OCI-M1 (cell line): ENCODE measurements around the gene DLK1.

Experiments
- DNase-seq: peaks from one replicate; lab custom pipeline; 2025; lab: John Stamatoyannopoulos, UW

DLK1 gene

DNA sequence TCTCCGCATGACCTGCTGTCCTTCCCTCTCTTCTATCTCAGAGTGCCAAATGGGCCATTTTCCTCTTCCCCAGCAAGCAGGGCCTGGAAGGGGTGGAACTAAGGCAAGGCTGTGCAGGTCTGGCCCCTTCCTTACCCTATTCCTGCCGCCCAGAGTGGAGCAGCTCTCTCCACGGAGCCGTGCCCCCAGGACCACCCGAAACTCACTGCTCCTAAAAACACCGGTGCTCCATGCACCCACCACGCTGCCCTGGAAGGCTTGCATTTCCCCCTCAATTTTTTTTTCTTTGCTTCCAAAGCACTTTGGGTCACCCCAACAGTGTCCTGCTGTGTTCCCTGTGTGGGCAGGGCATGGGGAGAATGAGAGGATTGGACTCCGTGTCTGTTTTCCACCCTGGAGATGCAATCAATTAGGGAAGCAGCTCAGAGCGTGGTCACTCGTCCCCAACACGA lies 50.7 kb downstream of the DLK1 start:
- DNase-seq: no peak

DNA sequence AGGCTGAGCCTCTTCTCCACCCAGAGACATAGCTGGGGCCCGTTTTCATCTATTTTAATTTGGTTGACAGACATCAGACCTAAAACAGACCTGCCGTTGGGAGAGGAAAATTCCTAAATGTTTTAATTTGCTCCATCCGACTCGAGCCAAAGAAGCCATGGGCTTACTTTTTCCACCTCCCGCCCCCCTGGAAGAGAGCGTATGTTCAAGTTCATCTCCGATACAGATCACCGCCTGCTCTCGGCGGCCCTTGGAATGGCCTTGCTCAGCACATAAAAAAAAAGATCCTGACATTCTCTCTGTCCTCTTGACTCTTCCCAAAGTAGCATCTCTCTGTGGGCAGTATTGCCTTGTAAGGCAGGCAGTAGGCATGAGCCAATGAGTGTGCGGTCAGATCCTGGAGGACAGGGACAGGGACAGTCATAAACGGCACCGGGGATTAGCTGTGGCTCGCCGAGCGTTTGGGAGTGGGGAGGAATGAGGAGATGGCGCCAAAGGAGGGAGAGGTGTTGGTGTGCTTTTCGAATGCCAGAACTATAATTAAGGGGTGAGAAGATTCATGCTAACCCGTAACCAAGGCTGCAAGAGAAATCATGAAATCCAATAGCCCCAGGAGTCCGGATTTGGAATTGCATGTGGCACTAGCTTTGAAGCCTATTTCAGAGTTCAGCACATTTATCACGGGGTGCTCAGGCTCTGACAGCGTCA lies 51.3 kb downstream of the DLK1 start:
- no peak for DNase-seq

DNA sequence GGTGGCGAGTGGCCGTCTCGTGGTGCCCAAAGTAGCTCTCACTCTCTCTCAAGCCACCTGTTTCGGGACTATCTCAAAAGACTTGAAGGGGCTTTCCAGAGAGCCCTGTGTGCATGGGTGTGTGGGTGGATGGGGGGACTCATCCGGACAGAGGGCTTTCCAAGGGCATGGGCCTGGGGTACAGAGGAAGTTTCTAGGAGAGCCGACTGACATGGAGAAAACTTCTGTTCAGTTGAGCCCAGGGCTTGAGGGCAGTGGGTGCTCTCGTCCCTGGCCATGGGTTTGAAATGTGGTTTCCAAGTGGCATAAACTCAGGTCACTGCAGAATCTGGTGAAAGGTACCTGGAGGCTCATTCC lies 51.8 kb downstream of the DLK1 start:
- DNase-seq: no peak

DNA sequence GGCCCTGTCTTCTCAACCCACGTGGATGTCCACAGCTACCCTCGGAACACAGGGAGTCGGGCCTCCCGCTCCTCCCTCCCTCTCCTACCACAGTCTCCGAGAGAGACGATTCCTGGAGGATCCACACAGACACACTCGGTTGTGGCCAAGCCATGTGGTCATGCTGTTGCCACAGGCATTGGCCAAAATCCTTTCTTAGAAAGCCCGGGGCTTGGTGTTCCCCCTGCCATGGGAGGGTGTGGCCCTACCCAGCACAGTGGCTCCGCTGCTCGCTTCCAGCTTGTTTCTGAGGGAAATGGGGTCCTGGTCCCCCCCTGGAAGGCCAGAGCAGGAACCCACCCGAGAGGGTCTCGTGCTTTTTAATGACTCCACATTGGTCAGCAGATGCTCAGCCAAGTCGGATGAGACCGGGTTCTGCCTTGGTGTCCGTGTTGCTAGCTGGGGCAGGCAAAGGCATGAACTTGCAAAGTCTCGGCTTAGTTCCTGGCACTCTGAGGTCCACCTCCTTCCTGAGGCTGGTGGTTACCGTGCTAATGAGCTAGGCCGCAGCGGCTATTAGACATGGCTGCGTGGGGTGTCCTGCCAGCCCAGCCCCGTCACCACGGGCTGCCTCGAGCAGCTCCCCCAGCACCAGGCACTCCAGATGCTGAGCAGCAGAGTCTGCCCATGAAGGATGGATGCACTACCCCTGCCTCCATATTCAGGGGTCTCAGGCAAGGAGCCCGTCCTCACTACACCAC lies 52.4 kb downstream of the DLK1 start:
- no peak for DNase-seq

DNA sequence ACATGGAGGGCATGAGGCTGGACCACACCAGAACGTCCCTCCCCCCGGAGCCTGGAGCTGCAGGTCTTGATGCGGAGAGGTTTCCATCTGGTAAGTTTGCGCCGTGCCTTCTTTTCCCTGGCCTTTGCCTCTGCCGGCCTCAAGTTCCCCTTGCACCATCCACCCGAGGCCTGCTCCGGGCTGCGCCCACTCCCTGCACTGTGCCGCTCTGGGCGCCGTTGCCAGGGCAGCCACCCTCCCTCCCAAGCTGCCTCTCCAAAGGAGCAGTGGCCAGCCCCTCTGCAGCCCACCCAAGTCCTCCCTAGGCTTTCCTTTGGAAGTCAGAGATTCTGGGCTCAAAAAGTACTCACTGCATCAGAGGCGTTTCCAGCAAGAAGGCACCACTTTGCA lies 53.0 kb downstream of the DLK1 start:
- no peak for DNase-seq

DNA sequence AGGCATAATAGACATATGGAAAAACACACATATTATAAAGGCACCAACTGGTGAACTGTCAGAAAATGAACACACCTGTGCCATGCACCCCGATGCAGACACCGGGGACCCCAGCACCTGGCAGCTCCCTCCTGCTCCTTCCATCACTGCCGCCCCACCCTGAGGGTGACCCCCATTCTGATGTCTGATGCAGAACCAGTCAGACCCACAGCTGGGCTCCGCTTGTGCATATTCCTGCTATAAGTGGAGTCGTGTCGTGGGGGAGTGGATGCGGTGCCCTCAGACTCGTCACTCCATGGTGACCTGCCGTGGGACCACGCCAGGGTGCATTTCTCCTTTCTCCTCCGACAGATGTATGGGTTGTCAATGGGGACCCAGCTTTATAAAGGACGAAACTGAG lies 53.6 kb downstream of the DLK1 start:
- DNase-seq: no peak

DNA sequence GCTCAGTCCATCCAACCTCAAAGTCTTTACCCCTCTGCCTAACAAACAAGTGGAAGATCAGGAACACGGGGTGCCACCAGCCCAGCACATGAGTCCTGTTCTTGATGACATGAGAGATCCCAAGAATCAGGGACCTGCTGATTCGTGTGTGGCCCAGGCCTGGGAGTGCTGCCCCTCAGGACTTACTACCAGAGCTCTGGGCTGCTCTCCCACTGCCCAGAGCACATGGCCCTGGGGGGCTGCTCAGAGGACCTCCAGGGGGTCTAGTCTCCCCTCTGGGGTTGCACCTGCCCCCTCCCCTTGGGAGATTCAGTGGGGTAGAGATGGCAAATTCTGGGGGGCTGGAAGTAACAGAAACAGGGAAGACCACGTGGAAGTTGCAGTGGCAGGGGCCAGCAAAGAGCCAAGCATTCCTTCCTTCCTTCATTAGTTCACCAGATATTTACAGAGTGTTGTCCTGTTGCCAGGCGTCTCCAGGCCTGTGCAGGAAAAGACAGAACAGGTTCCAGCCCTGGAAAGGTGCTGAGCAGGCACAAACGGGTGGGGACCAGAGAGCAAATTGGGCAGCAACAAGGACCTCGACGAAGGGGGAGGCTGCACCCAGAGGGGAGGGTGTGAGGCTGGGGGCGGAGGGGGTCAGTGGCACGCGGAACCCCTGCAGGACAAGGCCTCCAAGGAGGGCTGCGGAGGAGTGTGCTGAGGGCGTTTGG lies 54.1 kb downstream of the DLK1 start:
- DNase-seq: no peak

DNA sequence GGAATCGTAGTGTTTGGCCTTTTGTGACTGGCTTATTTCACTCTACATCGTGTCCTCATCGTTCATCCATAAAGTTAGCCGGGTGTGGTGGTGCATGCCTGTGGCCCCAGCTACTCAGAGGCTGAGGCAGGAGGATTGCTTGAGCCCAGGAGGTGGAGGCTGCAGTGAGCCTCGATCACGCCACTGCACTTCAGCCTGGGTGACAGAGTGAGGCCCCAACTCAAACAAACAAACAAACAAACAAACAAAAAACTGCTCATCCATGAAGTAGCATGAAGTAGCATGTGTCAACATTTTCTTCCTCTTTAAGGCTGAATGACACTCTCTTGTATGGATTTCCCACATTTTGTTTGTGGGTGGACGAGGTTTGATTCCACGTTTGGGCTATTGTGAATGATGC lies 55.3 kb downstream of the DLK1 start:
- no peak for DNase-seq

DNA sequence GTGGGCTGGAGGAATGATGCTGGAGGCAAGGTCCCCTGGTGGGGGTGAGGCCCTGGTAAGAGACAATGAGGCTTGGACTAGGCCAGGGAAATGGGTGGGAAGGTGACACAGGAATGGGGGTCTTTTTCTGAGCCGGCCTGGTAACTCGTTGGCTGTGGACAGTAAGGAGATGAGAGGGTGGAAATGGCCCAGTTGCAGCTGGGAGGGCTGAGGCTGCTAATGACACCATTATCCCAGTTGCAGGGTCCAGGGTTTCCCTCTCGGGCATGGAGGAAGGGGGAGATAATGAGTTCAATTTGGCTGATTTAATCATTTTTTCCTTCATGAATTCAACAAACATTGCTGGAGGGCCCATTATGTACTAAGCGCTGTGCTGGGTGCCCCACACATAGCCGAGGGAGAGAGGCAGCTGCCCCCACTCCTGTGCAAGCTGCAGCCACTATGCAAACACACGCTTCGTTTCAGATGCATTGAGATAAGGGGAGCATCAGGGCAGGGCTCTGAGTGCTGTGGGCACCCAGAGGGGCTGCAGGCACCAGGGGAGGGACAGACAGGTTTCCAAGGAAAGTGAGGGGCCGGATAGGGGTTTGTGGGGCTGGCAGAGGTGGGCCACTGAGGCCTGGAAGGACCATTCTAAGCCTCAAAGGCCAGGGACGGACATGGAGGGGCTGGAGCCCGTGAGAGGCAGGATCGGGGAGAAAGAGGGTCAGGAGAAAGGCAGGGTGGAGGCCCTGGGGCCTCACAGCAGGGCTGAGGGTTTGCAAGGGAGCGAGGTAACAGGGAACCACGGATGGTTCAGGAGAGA lies 56.0 kb downstream of the DLK1 start:
- no peak for DNase-seq

DNA sequence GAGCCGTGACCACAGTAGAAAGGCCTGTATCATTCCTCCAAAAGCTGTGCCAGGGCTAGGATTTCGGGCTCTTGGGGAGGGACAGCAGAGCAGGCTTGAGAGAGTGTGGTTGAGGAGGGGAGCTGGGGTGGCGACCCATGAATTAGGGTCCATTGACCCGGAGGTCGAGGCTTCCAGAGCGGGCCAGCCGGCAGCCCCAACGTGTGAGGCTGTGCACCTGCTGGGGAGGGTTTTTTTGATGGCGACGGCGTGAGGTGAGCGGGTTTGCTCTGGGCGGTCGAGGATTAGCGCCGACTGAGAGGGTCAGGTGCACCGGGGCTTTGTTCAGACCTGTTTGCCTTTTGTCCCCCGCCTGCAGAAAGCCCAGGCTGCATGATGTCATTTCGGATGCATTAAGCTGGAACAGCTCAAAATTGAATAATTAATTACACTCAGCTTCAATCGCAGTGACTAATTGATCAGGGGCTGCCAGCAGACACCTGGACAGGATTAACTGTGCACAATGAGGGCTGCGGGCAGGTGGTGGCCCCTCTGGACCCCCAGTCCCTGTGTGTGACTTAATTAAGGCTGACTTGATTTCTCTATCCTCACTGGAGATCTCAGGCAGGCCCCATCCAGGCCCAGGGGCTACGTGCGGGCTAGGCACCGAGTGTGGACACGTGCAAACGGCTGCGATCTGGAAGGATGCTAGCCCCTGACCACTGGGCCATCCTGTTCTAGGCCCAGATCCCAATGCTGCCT lies 57.1 kb downstream of the DLK1 start:
- DNase-seq: no peak

DNA sequence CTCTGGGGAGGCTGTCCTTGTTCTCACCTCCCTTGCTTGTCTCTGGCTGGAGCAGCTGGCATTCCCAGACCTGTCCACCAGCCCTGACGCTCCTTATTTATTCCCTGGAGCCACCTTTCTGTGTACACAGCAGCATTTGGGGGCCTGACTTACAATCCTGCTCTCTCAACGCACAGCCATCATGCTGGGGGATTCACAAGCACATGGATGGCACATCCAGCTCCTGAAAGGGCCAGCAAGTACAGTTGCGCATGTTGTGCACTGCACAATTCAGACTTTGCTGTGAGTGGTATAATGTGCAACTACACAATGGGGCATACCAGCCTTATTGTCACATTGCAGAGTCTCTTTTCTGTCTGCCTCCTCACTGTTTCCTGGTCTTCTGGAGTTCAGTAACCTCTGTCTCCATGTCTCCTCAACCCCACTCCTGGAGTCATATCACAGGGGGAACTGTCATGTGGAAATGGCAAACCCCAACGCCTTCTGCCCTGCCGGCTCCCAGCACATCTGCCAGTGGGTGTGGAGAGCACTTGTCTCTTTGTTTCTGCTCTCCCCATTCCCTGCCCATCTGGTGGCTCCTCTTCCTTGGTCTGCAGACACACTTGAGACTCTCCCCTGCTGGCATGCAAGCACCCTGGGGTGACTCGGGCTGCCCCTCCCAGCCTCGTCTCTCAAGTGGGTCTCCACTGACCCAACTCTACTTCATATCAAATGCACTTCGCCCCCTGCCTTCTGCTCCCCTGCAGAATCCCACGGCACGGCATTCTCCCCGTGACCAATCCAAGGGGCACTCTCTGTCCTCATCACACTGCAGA lies 58.0 kb downstream of the DLK1 start:
- DNase-seq: no peak

DNA sequence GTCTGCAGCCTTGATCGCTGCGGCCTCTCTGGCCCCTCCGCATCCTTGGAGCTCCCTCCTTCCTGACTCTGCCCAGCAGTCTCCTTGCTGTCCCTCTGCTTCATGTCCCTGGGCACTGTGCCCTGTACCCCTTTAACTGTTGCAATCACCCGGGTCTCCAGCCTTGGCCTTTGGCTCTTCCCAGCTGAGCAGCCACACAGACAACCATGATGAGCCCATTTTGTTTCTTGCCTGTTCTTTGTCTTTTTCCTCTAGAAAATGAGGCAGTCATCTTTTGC lies 58.6 kb downstream of the DLK1 start:
- DNase-seq: no peak

DNA sequence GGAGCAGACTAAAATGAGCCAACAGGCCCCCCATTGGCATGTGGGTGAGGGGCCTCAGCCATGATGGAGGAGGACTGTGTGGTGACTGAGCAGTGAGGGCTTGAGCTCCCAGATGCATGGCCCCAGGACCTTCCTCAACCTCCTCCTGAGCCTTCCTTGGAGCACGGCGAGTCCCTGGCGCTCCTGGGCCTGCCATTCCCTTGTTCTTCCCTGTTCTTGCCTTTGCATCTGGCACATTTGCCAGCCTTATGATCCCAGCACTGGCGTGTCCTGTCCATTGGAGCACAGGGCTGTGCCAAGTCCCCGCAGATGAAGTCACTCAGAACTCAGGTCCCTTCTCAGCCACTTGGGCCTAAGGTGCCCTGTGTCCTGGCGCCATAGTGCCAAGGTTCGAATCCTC lies 58.9 kb downstream of the DLK1 start:
- no peak for DNase-seq

DNA sequence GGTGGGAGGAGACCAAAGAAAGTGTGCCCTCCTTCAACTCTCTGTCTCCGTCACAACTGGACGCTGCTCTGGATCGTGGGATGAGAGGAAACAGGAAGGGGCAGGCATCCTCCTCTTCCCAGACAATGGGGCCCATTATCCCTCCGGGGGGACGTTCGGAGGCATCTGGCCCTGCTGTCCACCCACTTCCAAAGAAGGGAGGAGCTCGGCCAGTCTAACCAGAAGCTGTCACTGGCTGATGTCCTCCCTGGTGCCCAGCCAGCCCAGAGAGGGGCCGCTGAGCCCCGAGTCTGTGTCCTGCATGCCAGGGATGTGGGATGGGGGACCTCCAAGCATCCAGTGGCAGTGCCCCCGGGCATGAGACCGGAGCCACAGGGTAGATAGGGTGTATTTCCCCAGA lies 59.4 kb downstream of the DLK1 start:
- DNase-seq: no peak

DNA sequence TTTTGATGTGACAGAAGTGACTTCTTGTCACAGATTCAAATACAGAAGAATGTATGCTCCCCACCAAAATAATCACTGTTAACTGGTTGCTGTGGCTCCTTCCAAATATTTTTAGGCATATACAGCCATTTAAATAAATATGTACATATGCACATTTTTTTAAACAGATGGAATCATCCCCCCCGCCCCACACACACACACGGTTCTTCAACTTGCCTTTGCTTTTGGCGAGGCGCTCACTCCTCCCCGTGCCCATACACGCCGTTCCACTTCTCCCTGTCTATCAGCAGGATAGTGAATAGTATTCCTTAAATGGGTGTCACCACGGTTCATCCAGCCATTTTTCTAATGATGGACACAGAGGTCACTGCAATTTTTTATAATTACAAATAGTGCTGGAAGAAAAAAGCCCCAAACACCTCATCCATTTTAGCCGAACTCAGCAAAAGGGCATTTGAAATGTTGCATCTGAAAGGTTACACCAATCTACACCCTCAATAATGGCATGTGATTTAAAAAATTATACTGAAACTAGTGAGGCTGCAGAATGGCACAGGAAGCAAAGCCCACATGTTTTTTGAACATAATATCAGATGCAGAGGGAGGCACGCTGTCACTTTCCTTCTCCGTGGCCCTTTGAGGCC lies 60.0 kb downstream of the DLK1 start:
- no peak for DNase-seq

DNA sequence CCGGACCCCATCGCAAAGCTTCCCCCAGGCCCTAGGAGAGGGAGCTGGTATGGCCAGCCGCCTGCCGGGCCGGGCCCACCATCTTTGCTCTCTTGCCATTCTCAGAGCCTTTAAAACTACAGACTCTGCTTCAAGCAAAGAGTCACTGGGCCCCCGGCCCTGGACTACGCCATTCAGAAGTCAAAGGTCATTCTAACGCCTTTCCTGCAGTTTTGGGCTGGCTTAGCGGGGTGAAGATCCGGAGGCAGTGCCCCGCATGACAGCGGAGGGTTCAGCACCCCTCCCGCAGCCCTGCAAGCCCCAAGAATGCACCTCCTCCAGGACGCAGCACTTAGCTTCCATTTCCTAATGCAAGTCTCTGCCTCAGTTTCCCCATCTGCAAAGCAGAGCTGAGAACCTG lies 61.0 kb downstream of the DLK1 start:
- DNase-seq: no peak
